C4-2B (cell line): ENCODE results near the gene RNF13.

Experiments used
- CTCF ChIP-seq: fragments of 450-650 bp; conservative IDR thresholded peaks from 2 replicates; pipeline ENCODE4 v1.5.1; 2017; ENCODE audit warnings: mild to moderate bottlenecking
- ZFX ChIP-seq: fragments of 450-650 bp; IDR thresholded peaks from 2 replicates; pipeline ENCODE4 v1.6.1; 2017

DNA sequence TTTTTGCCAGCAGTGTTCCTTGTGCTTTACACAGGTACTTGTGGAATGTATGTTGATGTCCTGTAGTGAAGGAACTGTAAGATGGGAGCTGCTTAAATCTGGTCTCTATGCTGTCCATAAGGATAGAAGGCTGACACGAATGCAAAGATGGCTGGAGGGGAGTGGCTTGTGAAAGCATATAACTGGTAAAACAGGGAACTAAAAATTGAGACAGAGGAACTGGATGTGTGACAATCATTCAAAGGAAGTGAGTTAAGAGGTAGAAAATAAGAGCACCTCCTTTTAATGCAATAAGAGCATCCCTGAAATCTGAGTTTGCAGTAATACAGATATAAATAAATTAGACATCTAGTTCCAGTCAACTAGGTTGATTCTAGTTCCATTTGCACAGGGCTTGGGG, 35.2 kb downstream of the RNF13 start:
- TF ChIP-seq CTCF (no peak), ZFX (no peak)
